Fibroblast of skin of right biceps (primary cell): ENCODE measurements around the gene GMCL1.
"Not testable (repeated sequence)": the region's sequence is repeated elsewhere in the genome, so short reads cannot be mapped to it uniquely, and the experiment has no call there.

ENCODE experiments used
- DNase-seq: peaks from one replicate; pipeline ENCODE4 v3.0.0-alpha.2; 2013

GMCL1 gene

GRCh38 chr2:69807821-69808540 is 21.5 kb upstream of the GMCL1 start:
- no peak for DNase-seq

GRCh38 chr2:69810550-69810949 is 18.9 kb upstream of the GMCL1 start:
- no peak for DNase-seq

- DNase-seq = no peak
Observed at GRCh38 chr2:69811018-69811417, 18.4 kb upstream of the GMCL1 start.

- DNase-seq = no peak
Observed at GRCh38 chr2:69811591-69811990, 17.9 kb upstream of the GMCL1 start.

- no peak for DNase-seq
Observed at GRCh38 chr2:69815717-69816116, 13.7 kb upstream of the GMCL1 start.

- peak; percentile 82 for DNase-seq
Observed at GRCh38 chr2:69816923-69817542, 12.4 kb upstream of the GMCL1 start.

- DNase-seq = no peak
Observed at GRCh38 chr2:69817729-69818501, 11.5 kb upstream of the GMCL1 start.

GRCh38 chr2:69827796-69828540 is 1.5 kb upstream of the GMCL1 start:
- DNase-seq = peak; percentile 45

- DNase-seq = no peak
Observed at GRCh38 chr2:69828938-69829255, 563 bp upstream of the GMCL1 start.

GRCh38 chr2:69830045-69830905 is 815 bp downstream of the GMCL1 start:
- no peak for DNase-seq

GRCh38 chr2:69830906-69831241 is 1.4 kb downstream of the GMCL1 start:
- not testable (repeated sequence) for DNase-seq

GRCh38 chr2:69831354-69831905 is 2.0 kb downstream of the GMCL1 start:
- peak; percentile 48 for DNase-seq

- no peak for DNase-seq
Observed at GRCh38 chr2:69833752-69834151, 4.3 kb downstream of the GMCL1 start.

- no peak for DNase-seq
Observed at GRCh38 chr2:69835666-69836065, 6.2 kb downstream of the GMCL1 start.

GRCh38 chr2:69836316-69836715 is 6.9 kb downstream of the GMCL1 start:
- DNase-seq = no peak

GRCh38 chr2:69837533-69837932 is 8.1 kb downstream of the GMCL1 start:
- DNase-seq = no peak

GRCh38 chr2:69843993-69844392 is 14.5 kb downstream of the GMCL1 start:
- no peak for DNase-seq

- no peak for DNase-seq
Observed at GRCh38 chr2:69844560-69844959, 15.1 kb downstream of the GMCL1 start.

- DNase-seq = no peak
Observed at GRCh38 chr2:69846182-69847067, 17.0 kb downstream of the GMCL1 start.

GRCh38 chr2:69847068-69847828 is 17.8 kb downstream of the GMCL1 start:
- no peak for DNase-seq
